Central memory CD8-positive, alpha-beta T cell (primary cell): Measurements from ENCODE around the gene PDCD7.
"Not testable (repeated sequence)": the region's sequence is repeated elsewhere in the genome, so short reads cannot be mapped to it uniquely, and the experiment has no call there.

ENCODE experiments used
- ATAC-seq: fragments of 150-1000 bp; cut with Tn5 transposase; replicated peaks from 2 replicates; pipeline ENCODE4 v1.10.0; 2022; ENCODE audit warnings: mild to moderate bottlenecking, moderate FRiP score, moderate number of reproducible peaks; ENCODE audit not compliant: poor library complexity, severe bottlenecking; ENCODE audit errors: extremely low read depth
- DNase-seq, 2 donors: peaks; one replicate each; pipeline ENCODE4 v3.0.0; 2021; ENCODE audit warnings: low spot score in 2 of 2
- H3K27ac Mint-ChIP-seq: one replicate; pipeline ENCODE4 v1.8.0; 2022; ENCODE audit warnings: low read depth, mild to moderate bottlenecking, moderate library complexity, mixed read lengths
- H3K27me3 Mint-ChIP-seq: one replicate; pipeline ENCODE4 v1.8.0; 2022; ENCODE audit warnings: mixed read lengths
- H3K36me3 Mint-ChIP-seq: one replicate; pipeline ENCODE4 v1.8.0; 2022; ENCODE audit warnings: mild to moderate bottlenecking, moderate library complexity, mixed read lengths; ENCODE audit not compliant: insufficient read depth
- H3K4me1 Mint-ChIP-seq: one replicate; pipeline ENCODE4 v1.8.0; 2022; ENCODE audit warnings: mixed read lengths
- H3K4me3 Mint-ChIP-seq: one replicate; pipeline ENCODE4 v1.8.0; 2022; ENCODE audit warnings: mild to moderate bottlenecking, moderate library complexity, mixed read lengths
- H3K9me3 Mint-ChIP-seq: one replicate; pipeline ENCODE4 v1.8.0; 2022; ENCODE audit warnings: mixed read lengths

PDCD7 gene

DNA sequence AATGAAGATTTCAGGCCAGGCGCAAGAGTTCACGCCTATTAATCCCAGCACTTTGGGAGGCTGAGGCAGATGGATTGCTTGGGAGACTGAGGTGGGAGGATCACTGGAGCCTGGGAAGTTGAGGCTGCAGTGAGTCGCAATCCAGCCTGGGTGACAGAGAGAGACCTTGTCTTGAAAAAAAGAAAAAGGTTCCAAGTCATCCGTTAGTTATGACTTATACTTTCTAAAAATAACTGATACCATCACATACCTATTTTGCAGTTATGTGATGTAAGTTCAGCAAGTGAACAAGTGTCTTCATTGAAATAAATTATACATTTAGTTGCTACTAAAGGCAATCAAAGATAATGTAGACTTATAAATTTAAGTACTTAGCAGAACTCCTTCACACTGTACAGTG lies 29.4 kb upstream of the PDCD7 start:
- H3K36me3 Mint-ChIP-seq, result peaks cover 43% of the 10 kb centered on the region
- ATAC-seq (no peak), DNase-seq (no peak)
- no peaks in the 10 kb centered on the region for H3K27me3 Mint-ChIP-seq
- H3K4me3 Mint-ChIP-seq, result no peak overlapping the region
- H3K9me3 Mint-ChIP-seq, result no peaks in the 10 kb centered on the region
- H3K4me1 Mint-ChIP-seq, result peaks cover 6% of the 10 kb centered on the region
- H3K27ac Mint-ChIP-seq, result peak overlapping the region; percentile 4

DNA sequence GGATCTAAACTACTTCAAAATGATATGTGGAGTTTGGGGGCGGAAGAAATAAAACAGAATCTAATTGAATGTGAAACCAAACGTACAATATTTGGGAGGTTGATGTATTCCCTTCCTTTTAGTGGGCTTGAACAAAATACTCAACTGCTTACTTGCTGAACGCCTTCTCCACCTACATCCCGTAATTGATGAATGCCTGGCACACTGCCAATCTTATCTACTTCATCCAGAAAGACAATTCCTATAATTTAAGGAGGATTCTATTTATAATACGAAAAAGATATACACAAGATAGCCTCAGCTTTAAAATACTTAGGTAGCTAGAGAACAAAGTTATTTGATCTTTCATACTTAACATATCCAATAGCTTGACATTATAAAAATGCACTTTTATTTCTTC lies 23.1 kb upstream of the PDCD7 start:
- ATAC-seq, result no peak
- Mint-ChIP-seq H3K36me3 (peaks cover 58% of the 10 kb centered on the region), H3K27ac (no peak overlapping the region), H3K27me3 (no peaks in the 10 kb centered on the region), H3K4me1 (no peaks in the 10 kb centered on the region), H3K9me3 (no peaks in the 10 kb centered on the region), H3K4me3 (no peak overlapping the region)
- DNase-seq, result no peak

DNA sequence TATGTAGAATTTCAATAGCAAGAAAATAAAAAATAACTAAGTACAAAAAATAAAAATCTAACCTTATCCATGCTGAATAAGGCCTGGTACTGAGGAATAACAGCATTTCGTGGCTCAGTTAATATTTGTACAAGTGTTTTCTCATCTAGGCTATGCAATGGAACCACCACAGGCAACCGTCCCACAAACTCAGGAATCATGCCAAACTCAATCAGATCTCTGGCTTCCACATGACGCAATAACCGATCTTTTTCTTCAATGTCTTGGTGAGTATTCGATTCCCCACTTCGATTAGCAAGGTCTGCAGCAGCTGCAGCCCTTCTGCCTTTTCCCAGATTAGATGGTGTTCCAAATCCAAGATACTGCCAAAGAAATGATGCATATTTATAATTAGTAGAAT lies 21.1 kb upstream of the PDCD7 start:
- DNase-seq (no peak), ATAC-seq (no peak)
- Mint-ChIP-seq H3K4me1 (no peaks in the 10 kb centered on the region), H3K27ac (no peak overlapping the region), H3K27me3 (no peaks in the 10 kb centered on the region), H3K36me3 (peaks cover 61% of the 10 kb centered on the region), H3K4me3 (no peak overlapping the region), H3K9me3 (no peaks in the 10 kb centered on the region)

DNA sequence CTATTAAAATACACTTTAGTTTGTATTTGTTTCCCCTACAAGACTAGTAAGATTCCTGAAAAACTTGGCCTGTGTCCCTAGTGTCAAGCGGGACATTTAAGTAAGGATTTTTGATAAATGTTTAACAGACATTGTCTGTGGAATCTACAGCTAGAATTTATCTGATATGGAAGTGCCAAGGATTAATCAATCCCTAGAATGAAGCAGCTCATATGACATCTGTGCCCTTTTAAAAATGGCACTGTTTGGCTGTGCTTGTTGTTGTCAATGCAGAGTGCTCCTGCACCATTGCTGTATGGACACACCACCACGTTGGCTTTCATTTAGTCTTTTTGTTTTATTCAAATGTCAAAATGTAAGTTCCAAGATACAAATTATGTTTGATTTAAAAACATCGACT lies 14.3 kb upstream of the PDCD7 start:
- no peaks in the 10 kb centered on the region for H3K27me3 Mint-ChIP-seq
- H3K4me1 Mint-ChIP-seq, result no peaks in the 10 kb centered on the region
- H3K9me3 Mint-ChIP-seq, result no peaks in the 10 kb centered on the region
- H3K27ac Mint-ChIP-seq, result no peak overlapping the region
- no peak overlapping the region for H3K4me3 Mint-ChIP-seq
- H3K36me3 Mint-ChIP-seq, result peaks cover 30% of the 10 kb centered on the region
- no peak for DNase-seq
- ATAC-seq, result no peak

DNA sequence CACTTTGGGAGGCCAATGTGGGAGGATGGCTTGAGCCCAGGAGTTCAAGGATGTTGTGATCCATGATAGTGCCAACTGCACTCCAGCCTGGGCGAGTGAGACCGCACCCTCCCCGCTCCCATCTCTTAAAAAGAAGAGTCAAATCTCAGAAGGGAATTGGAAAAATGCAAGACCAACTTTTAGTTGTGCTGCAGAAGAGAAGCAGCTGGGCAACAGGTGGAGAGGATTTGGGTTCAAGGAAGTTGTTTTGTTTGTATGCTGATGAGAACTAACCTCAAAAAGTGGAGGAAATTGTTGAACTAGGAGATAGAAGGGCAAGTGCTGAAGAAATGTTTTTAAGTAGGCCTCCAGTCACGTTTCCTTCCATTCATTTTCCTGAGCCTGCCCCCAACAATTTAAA lies 12.8 kb upstream of the PDCD7 start:
- Mint-ChIP-seq H3K27ac (no peak overlapping the region), H3K27me3 (no peaks in the 10 kb centered on the region), H3K9me3 (no peaks in the 10 kb centered on the region), H3K36me3 (peaks cover 18% of the 10 kb centered on the region), H3K4me1 (no peaks in the 10 kb centered on the region), H3K4me3 (no peak overlapping the region)
- DNase-seq (no peak), ATAC-seq (no peak)

DNA sequence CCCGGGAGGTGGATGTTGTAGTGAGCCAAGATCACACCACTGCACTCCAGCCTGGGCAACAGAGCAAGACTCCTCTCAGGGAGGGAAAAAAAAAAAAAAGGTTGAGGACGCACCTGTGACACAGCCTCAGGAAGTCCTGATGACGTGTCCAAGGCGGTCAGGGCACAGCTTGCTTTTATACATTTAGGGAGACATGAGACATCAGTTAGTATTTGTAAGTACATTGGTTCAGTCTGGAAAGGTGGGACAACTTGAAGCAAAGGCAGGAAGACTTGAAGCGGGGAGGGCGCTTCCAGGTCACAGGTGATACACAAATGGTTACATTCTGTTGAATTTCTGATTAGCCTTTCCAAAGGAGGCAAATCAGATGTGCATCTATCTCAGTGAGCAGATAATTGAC lies 5.0 kb upstream of the PDCD7 start:
- not testable (repeated sequence) for H3K27ac Mint-ChIP-seq, DNase-seq, H3K36me3 Mint-ChIP-seq, ATAC-seq, H3K9me3 Mint-ChIP-seq, H3K4me3 Mint-ChIP-seq, H3K4me1 Mint-ChIP-seq, H3K27me3 Mint-ChIP-seq

DNA sequence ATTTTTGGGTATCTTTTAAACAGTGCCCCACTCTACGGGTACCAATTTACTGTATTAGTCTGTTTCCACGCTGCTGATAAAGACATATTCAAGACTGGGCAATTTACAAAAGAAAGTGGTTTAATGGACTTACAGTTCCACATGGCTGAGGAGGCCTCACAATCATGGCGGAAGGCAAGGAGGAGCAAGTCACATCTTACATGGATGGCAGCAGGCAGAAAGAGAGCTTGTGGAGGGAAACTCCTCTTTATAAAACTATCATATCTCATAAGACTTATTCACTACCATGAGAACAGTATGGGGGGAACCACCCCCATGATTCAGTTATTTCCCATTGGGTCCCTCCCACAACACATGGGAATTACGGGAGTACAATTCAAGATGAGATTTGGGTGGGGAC lies 4.3 kb upstream of the PDCD7 start:
- H3K36me3 Mint-ChIP-seq, ATAC-seq, H3K9me3 Mint-ChIP-seq, H3K4me1 Mint-ChIP-seq, H3K27ac Mint-ChIP-seq, DNase-seq, H3K4me3 Mint-ChIP-seq, H3K27me3 Mint-ChIP-seq: not testable (repeated sequence)

DNA sequence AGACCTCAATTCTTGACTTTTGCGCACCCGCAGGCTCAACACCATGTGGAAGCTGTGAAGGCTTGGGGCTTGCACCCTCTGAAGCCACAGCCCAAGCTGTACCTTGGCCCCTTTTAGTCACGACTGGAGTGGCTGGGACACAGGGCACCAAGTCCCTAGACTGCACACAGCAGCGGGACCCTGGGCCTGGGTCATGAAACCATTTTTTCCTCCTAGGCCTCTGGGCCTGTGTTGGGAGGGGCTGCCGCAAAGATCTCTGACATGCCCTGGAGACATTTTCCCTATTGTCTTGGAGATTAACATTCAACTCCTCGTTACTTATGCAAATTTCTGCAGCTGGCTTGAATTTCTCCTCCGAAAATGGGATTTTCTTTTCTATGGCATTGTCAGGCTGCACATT lies 3.5 kb upstream of the PDCD7 start:
- not testable (repeated sequence) for ATAC-seq, H3K27me3 Mint-ChIP-seq, H3K9me3 Mint-ChIP-seq, H3K27ac Mint-ChIP-seq, DNase-seq, H3K4me3 Mint-ChIP-seq
- Mint-ChIP-seq H3K36me3 (peaks cover 10% of the 10 kb centered on the region), H3K4me1 (peaks cover 13% of the 10 kb centered on the region)

DNA sequence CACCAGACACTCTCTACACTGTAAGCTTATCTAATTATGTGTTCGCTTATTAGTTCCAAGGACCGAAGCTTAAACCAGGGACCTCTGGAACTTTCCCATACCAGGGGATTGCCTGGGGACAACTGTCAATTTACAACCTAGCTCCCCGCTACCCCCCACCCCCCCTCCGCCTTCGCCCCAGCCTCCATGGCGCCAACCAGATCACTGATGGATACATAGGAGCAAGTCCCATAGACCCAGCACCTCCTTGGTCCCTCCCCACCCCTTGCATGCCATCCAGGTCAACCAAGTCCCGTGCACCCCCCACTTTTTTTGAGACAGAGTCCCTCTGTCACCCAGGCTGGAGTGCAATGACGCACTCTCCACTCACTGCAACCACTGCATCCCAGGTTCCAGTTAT lies 930 bp upstream of the PDCD7 start:
- Mint-ChIP-seq H3K4me3 (peak overlapping the region; percentile 89), H3K36me3 (peaks cover 12% of the 10 kb centered on the region), H3K27me3 (no peaks in the 10 kb centered on the region), H3K9me3 (no peaks in the 10 kb centered on the region), H3K27ac (peak overlapping the region; percentile 91), H3K4me1 (peaks cover 28% of the 10 kb centered on the region)
- no peak for ATAC-seq
- DNase-seq, result no peak

DNA sequence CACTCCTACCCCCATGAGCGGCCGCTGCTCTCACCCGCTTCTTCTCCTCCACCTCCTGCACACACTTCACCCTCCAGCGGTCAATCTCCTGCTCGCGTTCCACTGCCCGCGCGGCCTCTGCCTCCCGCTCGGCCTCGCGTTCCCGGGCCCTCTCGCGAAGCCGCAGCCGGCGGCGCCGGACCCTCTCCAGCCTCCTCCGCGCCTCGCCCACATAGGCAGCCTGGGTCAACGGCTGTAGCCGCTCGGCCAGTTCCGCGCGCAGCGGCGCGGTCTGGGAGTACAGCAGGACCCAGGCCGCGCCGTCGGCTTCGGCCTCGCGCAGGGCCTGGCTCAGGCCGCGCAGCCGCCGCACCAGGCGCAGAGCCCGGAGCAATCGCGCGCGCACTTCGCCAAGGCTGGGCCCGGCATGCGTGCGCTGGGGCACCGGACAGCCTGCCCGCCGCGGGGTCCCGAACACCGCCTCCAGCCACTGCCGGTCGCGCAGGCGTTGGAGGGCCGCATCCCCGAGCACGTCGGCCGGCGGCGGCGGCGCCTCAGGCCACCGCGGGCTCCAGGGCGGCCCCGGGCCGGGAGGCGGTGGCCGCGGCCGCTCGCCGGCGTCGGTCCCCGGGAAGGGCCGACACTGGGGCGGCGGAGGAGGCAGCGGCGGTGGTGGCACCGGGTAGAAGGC lies 595 bp downstream of the PDCD7 start:
- peak; percentile 41 for ATAC-seq
- no peak for DNase-seq
- H3K9me3 Mint-ChIP-seq, result no peaks in the 10 kb centered on the region
- H3K36me3 Mint-ChIP-seq, result peaks cover 24% of the 10 kb centered on the region
- H3K27me3 Mint-ChIP-seq, result no peaks in the 10 kb centered on the region
- H3K4me1 Mint-ChIP-seq, result peaks cover 37% of the 10 kb centered on the region
- H3K27ac Mint-ChIP-seq, result peak overlapping the region; percentile 91
- peak overlapping the region; percentile 89 for H3K4me3 Mint-ChIP-seq

DNA sequence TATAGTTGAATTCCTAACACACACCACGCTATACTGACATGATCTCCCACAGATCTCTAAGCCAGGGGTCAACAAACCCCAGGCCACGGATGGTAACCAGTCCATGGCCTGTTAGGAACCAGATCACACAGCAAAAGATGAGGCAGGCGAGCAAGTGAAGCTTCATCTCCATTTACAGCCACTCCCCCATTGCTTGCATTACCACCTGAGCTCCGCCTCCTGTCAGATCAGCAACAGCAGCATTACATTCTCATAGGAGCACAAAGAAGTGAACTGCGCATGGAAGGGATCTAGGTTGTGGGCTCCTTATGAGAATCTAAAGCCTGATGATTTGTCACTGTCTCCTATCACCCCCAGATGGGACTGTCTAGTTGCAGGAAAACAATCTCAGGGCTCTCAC lies 2.7 kb downstream of the PDCD7 start:
- H3K4me3 Mint-ChIP-seq, result no peak overlapping the region
- peaks cover 39% of the 10 kb centered on the region for H3K36me3 Mint-ChIP-seq
- H3K9me3 Mint-ChIP-seq, result no peaks in the 10 kb centered on the region
- ATAC-seq (no peak), DNase-seq (no peak)
- peaks cover 43% of the 10 kb centered on the region for H3K4me1 Mint-ChIP-seq
- no peaks in the 10 kb centered on the region for H3K27me3 Mint-ChIP-seq
- H3K27ac Mint-ChIP-seq, result no peak overlapping the region

DNA sequence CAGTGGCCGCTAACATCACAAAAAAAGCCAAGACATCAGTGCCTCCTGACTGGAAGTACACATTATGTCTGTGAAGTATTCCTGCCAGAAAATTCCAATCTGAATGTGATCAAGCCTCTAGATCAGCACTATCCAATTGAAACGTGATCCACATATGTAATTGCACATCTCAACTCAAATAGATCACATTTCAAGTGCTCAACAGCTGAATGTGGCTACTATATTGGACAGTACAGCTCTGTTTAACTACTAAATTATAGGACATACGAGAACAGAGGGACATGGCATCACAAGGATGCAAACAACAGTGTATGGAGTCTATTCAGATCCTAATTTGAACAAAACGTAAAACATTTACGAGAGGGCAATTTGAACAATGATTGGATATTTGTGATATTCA lies 18.1 kb downstream of the PDCD7 start:
- H3K36me3 Mint-ChIP-seq, result peaks cover 46% of the 10 kb centered on the region
- H3K9me3 Mint-ChIP-seq, result no peaks in the 10 kb centered on the region
- peaks cover 7% of the 10 kb centered on the region for H3K4me1 Mint-ChIP-seq
- DNase-seq (no peak), ATAC-seq (no peak)
- H3K27ac Mint-ChIP-seq, result no peak overlapping the region
- no peak overlapping the region for H3K4me3 Mint-ChIP-seq
- H3K27me3 Mint-ChIP-seq, result no peaks in the 10 kb centered on the region

DNA sequence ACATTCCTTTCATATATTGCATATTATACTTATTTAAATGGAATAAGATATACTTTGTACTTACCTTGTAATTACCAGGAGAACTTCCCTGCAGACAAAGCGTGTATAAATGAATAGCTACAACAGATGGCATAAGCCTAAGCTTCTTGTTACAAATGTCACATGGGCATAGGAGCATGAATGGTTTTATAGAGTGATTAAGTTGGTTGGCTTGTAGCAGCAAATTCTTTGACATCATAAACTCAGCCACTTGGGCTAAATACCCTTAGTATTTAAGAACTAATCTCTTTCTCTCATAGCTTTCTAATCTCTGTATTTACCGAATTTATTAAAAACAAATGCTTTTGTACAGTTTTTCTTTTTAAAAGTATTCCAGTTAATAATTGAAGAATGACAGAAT lies 18.5 kb downstream of the PDCD7 start, which contains the start of gene UBAP1L:
Gene UBAP1L, minus strand, starts transcription at position 115 of the 400 bp plus-strand sequence. CDS start 8,985 bp downstream, outside the sequence.
- Mint-ChIP-seq H3K36me3 (peaks cover 46% of the 10 kb centered on the region), H3K27ac (no peak within 1 kb of the TSS), H3K27me3 (no peaks in the 10 kb centered on the region), H3K4me1 (peaks cover 7% of the 10 kb centered on the region), H3K4me3 (no peak within 1 kb of the TSS), H3K9me3 (no peaks in the 10 kb centered on the region)
- no peak for ATAC-seq
- DNase-seq, result no peak
